Right lobe of liver (tissue), 6 donors: Measurements from ENCODE around the gene SCGB2B2. TPM values are rescaled to one million over a fixed set of nuclear protein-coding genes. Genes with fewer than 3 reads are reported as not detected.
"Not testable (repeated sequence)": the region's sequence is repeated elsewhere in the genome, so short reads cannot be mapped to it uniquely, and the experiment has no call there.

Source experiments
- ATAC-seq, 4 donors: fragments of 200-7000 bp; cut with Tn5 transposase; one replicate each; pipeline ENCODE4 v1.9.1; 2020; ENCODE audit warnings: mild to moderate bottlenecking in 4 of 4, moderate library complexity in 4 of 4
- DNase-seq, 3 donors: peaks; one replicate each; pipeline ENCODE4 v3.0.0-alpha.2; 2020
- H3K27ac ChIP-seq, 3 donors: fragments of 200-600 bp; one replicate each; pipeline ENCODE4 v1.8.0; 2022
- H3K27me3 ChIP-seq, 2 donors: fragments of 200-600 bp; one replicate each; pipeline ENCODE4 v1.8.0; 2022
- H3K36me3 ChIP-seq, 4 donors: fragments of 200-600 bp; sonication (generic) in 1 of 4; one replicate each; pipeline versions ENCODE4 v1.5.1 to v1.8.0; 2017 to 2022; ENCODE audit warnings: control low read depth in 1 of 4
- H3K4me1 ChIP-seq, 4 donors: fragments of 200-600 bp; sonication (generic) in 1 of 4; one replicate each; pipeline versions ENCODE4 v1.5.1 to v1.8.0; 2017 to 2022; ENCODE audit warnings: control low read depth in 1 of 4
- H3K4me3 ChIP-seq, 3 donors: fragments of 200-600 bp; one replicate each; pipeline ENCODE4 v1.8.0; 2022
- H3K9me3 ChIP-seq, 4 donors: fragments of 200-600 bp; sonication (generic) in 1 of 4; one replicate each; pipeline versions ENCODE4 v1.5.1 to v1.8.0; 2017 to 2022; ENCODE audit warnings: control low read depth in 1 of 4
- CTCF ChIP-seq, 4 donors: fragments of 200-600 bp in 3 of 4; fragments of 450-650 bp in 1 of 4; IDR thresholded peaks; one replicate each; pipeline versions ENCODE4 v1.5.1 to v1.8.0; 2016 to 2022; ENCODE audit warnings: antibody characterized with exemption in 4 of 4, mild to moderate bottlenecking in 2 of 4
- POLR2A ChIP-seq: fragments of 450-650 bp; IDR thresholded peaks from one replicate; pipeline ENCODE4 v1.6.1; 2017; ENCODE audit warnings: antibody characterized with exemption, mild to moderate bottlenecking
- WGBS: methylation state at CpG from one replicate; pipeline ENCODE4 v1.1.6; 2018; ENCODE audit warnings: low coverage, low lambda C conversion rate; ENCODE audit not compliant: insufficient coverage; ENCODE audit errors: missing lambda C conversion rate; 5-methylcytosine and 5-hydroxymethylcytosine counted together
- intact Hi-C, 2 donors: fragments of 100-400 bp; cut with DNase I; formaldehyde crosslinking; loops; one replicate each; pipeline versions ENCODE4 v1.11.2 to v1.14.1; 2022
- total RNA-seq, 6 experiments: library from RNA; depleted of rRNA in 2 of 6; stranded (reverse); fragments of >200 nt in 2 of 6; fragmentation: NEBNext Ultra II Directional in 3 of 6; extraction: Animal tissue kit (Norgen Biotek cat#: 25700) in 3 of 6; gene quantifications; one replicate each; pipeline versions ENCODE4 v1.1.0 to v1.2.4, GENCODE V29; 2016 to 2023
- donor health status: DM: no; HTN: yes; CAD: no.
- donor health status: DM: no; HTN: no; CAD: no.
- donor health status: DM: no; HTN: no; CAD: no.
- donor health status: DM: no; HTN: yes; CAD: no.
- donor health status: DM: no; HTN: yes; CAD: no.

The SCGB2B2 gene
- total RNA-seq, 6 experiments from 2014 or later: 0.20 to 0.68 (median 0.39) TPM

DNA sequence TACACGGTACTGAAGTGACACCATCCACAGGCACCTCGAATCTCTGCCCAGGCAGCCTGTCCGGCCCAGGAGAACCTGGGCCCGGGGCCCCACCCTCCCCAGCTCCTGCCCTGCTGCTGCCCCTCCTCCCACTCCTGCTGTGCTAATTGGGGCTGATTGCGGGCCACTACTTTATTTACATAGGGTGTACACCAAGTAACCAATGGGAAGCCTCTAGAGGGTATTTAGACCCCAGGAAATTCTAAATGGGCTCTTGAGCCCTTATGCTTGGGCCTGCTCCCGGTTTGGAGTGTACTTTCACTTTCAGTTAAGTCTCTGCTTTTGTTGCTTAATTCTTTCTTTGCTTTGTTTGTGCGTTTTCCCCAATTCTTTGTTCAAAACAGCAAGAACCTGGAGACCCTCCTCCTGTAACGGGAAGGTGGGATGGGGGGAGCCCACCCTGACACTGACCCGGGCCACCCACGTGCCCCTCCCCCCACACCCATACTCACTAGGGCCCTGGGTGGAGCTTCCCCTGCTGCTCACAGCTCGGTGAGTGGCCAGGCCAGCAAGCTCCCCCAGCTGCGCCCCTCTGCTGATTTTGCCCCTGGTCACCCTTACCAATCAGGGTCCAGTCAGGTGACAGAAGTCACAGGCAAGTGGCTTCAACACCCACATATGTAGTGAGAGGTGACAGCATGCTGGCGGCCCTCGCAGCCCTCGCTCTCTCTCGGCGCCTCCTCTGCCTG, 9.4 kb downstream of the SCGB2B2 start:
- no peak for TF ChIP-seq POLR2A
- TF ChIP-seq CTCF (IDR thresholded peaks at IDR 0.05): no peak
- no peak for DNase-seq
- ATAC-seq: peak; percentile 42 to 57 (median 52)
- peak overlapping the region; percentile 24 to 51 (median 36) for H3K4me3 ChIP-seq
- peaks cover 0 to 33% (median 4%) of the 10 kb centered on the region in 4 donors for H3K4me1 ChIP-seq
- H3K9me3 ChIP-seq: no peaks in the 10 kb centered on the region
- no peaks in the 10 kb centered on the region for H3K27me3 ChIP-seq
- WGBS: 29% methylated on average over 11 of the region's 17 CpGs
- H3K27ac ChIP-seq: peak overlapping the region; percentile 72 to 83 (median 75)
- intact Hi-C loops: no loop called here
- no peaks in the 10 kb centered on the region for H3K36me3 ChIP-seq

DNA sequence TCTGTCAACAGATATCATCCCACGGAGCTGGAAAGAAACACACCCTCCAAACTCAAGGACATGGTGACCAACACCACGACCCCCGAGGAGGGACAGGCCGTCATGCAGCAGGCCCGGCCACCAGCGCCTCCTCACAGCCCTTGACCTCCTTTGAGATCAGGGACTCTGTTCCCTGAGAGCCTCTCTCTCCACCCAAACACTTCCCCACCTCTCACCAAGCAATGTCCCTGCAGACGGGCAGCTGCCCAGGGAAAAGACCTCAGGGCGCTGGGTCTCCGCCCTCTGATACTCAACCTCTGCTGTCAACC, 10.0 kb downstream of the SCGB2B2 start:
- Histone ChIP-seq H3K9me3 (no peaks in the 10 kb centered on the region), H3K36me3 (no peaks in the 10 kb centered on the region), H3K4me1 (peaks cover 0 to 37% (median 6%) of the 10 kb centered on the region in 4 donors), H3K27me3 (no peaks in the 10 kb centered on the region), H3K27ac (peak overlapping the region; percentile 72 to 83 (median 75)), H3K4me3 (peak overlapping the region; percentile 24 to 51 (median 36))
- no peak for DNase-seq
- no peak for ATAC-seq
- WGBS: 41% methylated on average over 4 of the region's 9 CpGs
- intact Hi-C loops: no loop called here
- TF ChIP-seq CTCF (IDR thresholded peaks at IDR 0.05): no peak
- no peak for TF ChIP-seq POLR2A

DNA sequence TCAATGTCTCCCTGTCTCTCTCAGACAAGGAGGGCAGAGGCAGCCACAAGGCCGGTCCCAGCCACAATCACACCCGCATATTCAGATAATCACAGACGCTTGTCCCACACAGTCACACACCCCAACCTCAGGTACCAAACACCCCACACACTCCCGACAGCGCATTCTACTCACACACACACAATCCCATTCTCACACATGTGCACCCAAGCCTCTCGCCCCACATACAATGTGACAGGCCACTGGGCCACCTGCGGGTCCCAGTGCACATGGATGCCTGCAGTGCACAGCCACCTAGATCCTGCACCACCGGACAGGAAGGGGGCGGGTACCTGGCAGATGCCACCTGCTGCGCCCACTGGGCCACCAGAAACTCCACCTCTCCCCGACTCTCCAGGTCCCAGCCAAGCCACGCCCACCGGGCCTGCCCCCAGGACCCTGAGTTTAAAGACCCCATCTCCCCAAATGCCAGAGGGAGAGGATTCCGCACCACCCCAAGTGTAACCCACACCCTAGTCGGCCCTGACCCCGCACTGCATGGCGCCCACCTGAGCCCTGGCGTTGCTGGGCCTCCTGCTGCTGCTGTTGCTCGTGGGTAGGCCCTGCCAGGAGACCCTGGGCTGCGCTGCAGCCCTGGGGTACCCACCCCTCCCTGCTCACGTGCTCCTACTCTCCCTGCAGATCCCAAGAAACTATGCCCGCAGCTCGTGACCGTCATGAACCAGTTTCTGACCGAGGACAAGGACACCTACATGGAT, 10.6 kb downstream of the SCGB2B2 start:
- H3K27me3 ChIP-seq: no peaks in the 10 kb centered on the region
- no peaks in the 10 kb centered on the region for H3K9me3 ChIP-seq
- H3K4me3 ChIP-seq: no peak overlapping the region
- DNase-seq (no peak), ATAC-seq (no peak)
- TF ChIP-seq CTCF (IDR thresholded peaks at IDR 0.05) (no peak), POLR2A (no peak)
- peak overlapping the region in 1 of 3 donors; percentile 75 for H3K27ac ChIP-seq
- H3K4me1 ChIP-seq: peaks cover 0 to 42% (median 8%) of the 10 kb centered on the region in 4 donors
- no peaks in the 10 kb centered on the region for H3K36me3 ChIP-seq
- intact Hi-C loops: no loop called here
- WGBS: 93% methylated on average over 6 of the region's 25 CpGs

GRCh38 chr19:34665275-34665674, 11.7 kb downstream of the SCGB2B2 start:
- peaks cover 0 to 45% (median 8%) of the 10 kb centered on the region in 4 donors for H3K4me1 ChIP-seq
- intact Hi-C loops, H3K27ac ChIP-seq, H3K4me3 ChIP-seq, H3K36me3 ChIP-seq, H3K27me3 ChIP-seq, H3K9me3 ChIP-seq: not testable (repeated sequence)
- peak; percentile 68 to 73 (median 69) for DNase-seq
- WGBS: no CpG with 5 or more reads among the region's 4 CpGs
- ATAC-seq: peak in 2 of 4 donors; percentile 29 to 58

- no peaks in the 10 kb centered on the region for H3K9me3 ChIP-seq
- no peak for ATAC-seq
- no peak overlapping the region for H3K4me3 ChIP-seq
- TF ChIP-seq POLR2A (no peak), CTCF (IDR thresholded peaks at IDR 0.05) (no peak)
- no peak for DNase-seq
- H3K27me3 ChIP-seq: no peaks in the 10 kb centered on the region
- WGBS: 64% methylated on average over 3 of the region's 6 CpGs
- H3K36me3 ChIP-seq: no peaks in the 10 kb centered on the region
- intact Hi-C loops: no loop called here
- no peak overlapping the region for H3K27ac ChIP-seq
- peaks cover 0 to 45% (median 8%) of the 10 kb centered on the region in 4 donors for H3K4me1 ChIP-seq
These were observed 12.1 kb downstream of the SCGB2B2 start for GRCh38 chr19:34664870-34665269.
